Measurements from ENCODE around the gene PWWP2A.

Gene PWWP2A

GRCh38 chr5:160064995-160065614 lies 54.1 kb downstream of the PWWP2A start:
- TF ChIP-seq, protein P1, sequence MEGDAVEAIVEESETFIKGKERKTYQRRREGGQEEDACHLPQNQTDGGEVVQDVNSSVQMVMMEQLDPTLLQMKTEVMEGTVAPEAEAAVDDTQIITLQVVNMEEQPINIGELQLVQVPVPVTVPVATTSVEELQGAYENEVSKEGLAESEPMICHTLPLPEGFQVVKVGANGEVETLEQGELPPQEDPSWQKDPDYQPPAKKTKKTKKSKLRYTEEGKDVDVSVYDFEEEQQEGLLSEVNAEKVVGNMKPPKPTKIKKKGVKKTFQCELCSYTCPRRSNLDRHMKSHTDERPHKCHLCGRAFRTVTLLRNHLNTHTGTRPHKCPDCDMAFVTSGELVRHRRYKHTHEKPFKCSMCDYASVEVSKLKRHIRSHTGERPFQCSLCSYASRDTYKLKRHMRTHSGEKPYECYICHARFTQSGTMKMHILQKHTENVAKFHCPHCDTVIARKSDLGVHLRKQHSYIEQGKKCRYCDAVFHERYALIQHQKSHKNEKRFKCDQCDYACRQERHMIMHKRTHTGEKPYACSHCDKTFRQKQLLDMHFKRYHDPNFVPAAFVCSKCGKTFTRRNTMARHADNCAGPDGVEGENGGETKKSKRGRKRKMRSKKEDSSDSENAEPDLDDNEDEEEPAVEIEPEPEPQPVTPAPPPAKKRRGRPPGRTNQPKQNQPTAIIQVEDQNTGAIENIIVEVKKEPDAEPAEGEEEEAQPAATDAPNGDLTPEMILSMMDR (IDR thresholded peaks at IDR 0.05; ENCODE audit: low read length), result no peak
- TF ChIP-seq EZH2phosphoT487 (IDR thresholded peaks at IDR 0.05; ENCODE audit: low read length) (no peak), EZH2 (optimal IDR thresholded peaks at IDR 0.05; ENCODE audit: low read depth, low read length) (no peak)
- Histone ChIP-seq H3F3A (ENCODE audit: insufficient read depth, low read length) (no peaks in the 10 kb centered on the region), H3K9me3 (replicated peaks; ENCODE audit: insufficient read depth, low read length) (no peaks in the 10 kb centered on the region), H3K79me2 (ENCODE audit: low read length) (no peaks in the 10 kb centered on the region), H3K9ac (ENCODE audit: low read length) (no peak overlapping the region), H3K36me3 (replicated peaks; ENCODE audit: insufficient read depth, low read length) (no peaks in the 10 kb centered on the region; the same call in 1 of the 2 replicates), H2AFZ (ENCODE audit: low read length) (no peak overlapping the region), H3K4me3 (ENCODE audit: low read length) (no peak overlapping the region), H3K27me3 (replicated peaks; ENCODE audit: insufficient read depth, low read length) (no peaks in the 10 kb centered on the region), H3K4me1 (ENCODE audit: low read length) (0 out of 2 replicates have a peak, but pooled peaks cover 5% of the 10 kb centered on the region), H4K20me1 (ENCODE audit: insufficient read depth, low read length) (no peaks in the 10 kb centered on the region), H3K9me2 (replicated peaks; ENCODE audit: insufficient read depth, low read length) (no peaks in the 10 kb centered on the region), H3K27ac (ENCODE audit: low read length) (no peak overlapping the region), H3K4me2 (ENCODE audit: low read depth, low read length) (no peak overlapping the region)
- no peak for DNase-seq

- no peak overlapping the region for H3K9ac ChIP-seq (ENCODE audit: low read length)
- no peak overlapping the region for H3K4me3 ChIP-seq (ENCODE audit: low read length)
- 0 out of 2 replicates have a peak, but pooled peaks cover 5% of the 10 kb centered on the region for H3K4me1 ChIP-seq (ENCODE audit: low read length)
- H3K27me3 ChIP-seq (replicated peaks; ENCODE audit: insufficient read depth, low read length), result no peaks in the 10 kb centered on the region
- no peaks in the 10 kb centered on the region for H3K79me2 ChIP-seq (ENCODE audit: low read length)
- no peaks in the 10 kb centered on the region for H4K20me1 ChIP-seq (ENCODE audit: insufficient read depth, low read length)
- H3K36me3 ChIP-seq (replicated peaks; ENCODE audit: insufficient read depth, low read length), result no peaks in the 10 kb centered on the region; the same call in 1 of the 2 replicates
- H3K9me3 ChIP-seq (replicated peaks; ENCODE audit: insufficient read depth, low read length), result no peaks in the 10 kb centered on the region
- TF ChIP-seq EZH2phosphoT487 (IDR thresholded peaks at IDR 0.05; ENCODE audit: low read length), result no peak
- TF ChIP-seq EZH2 (optimal IDR thresholded peaks at IDR 0.05; ENCODE audit: low read depth, low read length), result no peak
- TF ChIP-seq, protein P1 (IDR thresholded peaks at IDR 0.05; ENCODE audit: low read length), result no peak
- H3F3A ChIP-seq (ENCODE audit: insufficient read depth, low read length), result no peaks in the 10 kb centered on the region
- H2AFZ ChIP-seq (ENCODE audit: low read length), result no peak overlapping the region
- no peak overlapping the region for H3K27ac ChIP-seq (ENCODE audit: low read length)
- no peaks in the 10 kb centered on the region for H3K9me2 ChIP-seq (replicated peaks; ENCODE audit: insufficient read depth, low read length)
- no peak overlapping the region for H3K4me2 ChIP-seq (ENCODE audit: low read depth, low read length)
- no peak for DNase-seq
Observed at GRCh38 chr5:160064417-160064810, 54.8 kb downstream of the PWWP2A start.

DNA sequence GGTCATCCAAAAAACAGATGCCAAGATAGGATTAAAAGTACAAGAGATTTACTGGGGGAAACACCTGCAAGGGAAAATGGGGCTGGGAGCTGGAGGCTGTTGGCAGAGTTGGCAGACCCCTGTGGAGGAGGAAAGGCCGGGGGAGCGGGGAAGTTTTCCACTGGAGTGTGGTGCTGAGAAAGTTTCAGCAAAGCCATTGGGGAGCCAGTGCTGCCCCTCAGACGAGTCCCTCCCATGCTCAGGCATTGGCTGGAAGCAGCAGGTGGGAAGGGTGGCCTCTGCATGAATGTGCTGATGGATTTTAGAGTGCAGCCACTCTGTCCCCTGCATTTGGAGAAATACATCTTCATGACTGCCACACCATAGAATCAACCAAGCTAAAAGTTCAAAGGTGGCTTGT lies 57.5 kb downstream of the PWWP2A start:
- Histone ChIP-seq H3K36me3 (replicated peaks; ENCODE audit: insufficient read depth, low read length) (no peaks in the 10 kb centered on the region; the same call in 1 of the 2 replicates), H4K20me1 (ENCODE audit: insufficient read depth, low read length) (no peaks in the 10 kb centered on the region), H3K27me3 (replicated peaks; ENCODE audit: insufficient read depth, low read length) (no peaks in the 10 kb centered on the region), H3K4me3 (ENCODE audit: low read length) (no peak overlapping the region), H3K4me2 (ENCODE audit: low read depth, low read length) (no peak overlapping the region), H3K9ac (ENCODE audit: low read length) (no peak overlapping the region), H3K4me1 (ENCODE audit: low read length) (no peaks in the 10 kb centered on the region), H3K9me3 (replicated peaks; ENCODE audit: insufficient read depth, low read length) (no peaks in the 10 kb centered on the region), H3K27ac (ENCODE audit: low read length) (no peak overlapping the region), H3F3A (ENCODE audit: insufficient read depth, low read length) (no peaks in the 10 kb centered on the region), H3K9me2 (replicated peaks; ENCODE audit: insufficient read depth, low read length) (no peaks in the 10 kb centered on the region), H2AFZ (ENCODE audit: low read length) (no peak overlapping the region), H3K79me2 (ENCODE audit: low read length) (no peaks in the 10 kb centered on the region)
- no peak for DNase-seq
- TF ChIP-seq, protein P1 (IDR thresholded peaks at IDR 0.05; ENCODE audit: low read length), result no peak
- no peak for TF ChIP-seq EZH2 (optimal IDR thresholded peaks at IDR 0.05; ENCODE audit: low read depth, low read length)
- TF ChIP-seq EZH2phosphoT487 (IDR thresholded peaks at IDR 0.05; ENCODE audit: low read length), result no peak

Measured in MM.1S (cell line).